OCI-LY1 (cell line): ENCODE data around the gene GRID2.
"Not testable (repeated sequence)": the region's sequence is repeated elsewhere in the genome, so short reads cannot be mapped to it uniquely, and the experiment has no call there.

Source experiments
- H2AFZ ChIP-seq: fragments of 200-600 bp; sonication (generic), shearing (Covaris generic); 2 replicates; pipeline ENCODE4 v1.6.0; 2014; ENCODE audit warnings: antibody characterized with exemption, mild to moderate bottlenecking, low read length
- H3F3A ChIP-seq: fragments of 200-600 bp; sonication (generic), shearing (Covaris generic); 2 replicates; pipeline ENCODE4 v1.6.0; 2014; ENCODE audit warnings: mild to moderate bottlenecking, antibody characterized with exemption, low read length, moderate library complexity; ENCODE audit not compliant: insufficient read depth
- H3K27ac ChIP-seq: fragments of 200-600 bp; sonication (generic); 2 replicates; pipeline ENCODE4 v1.5.1; 2014; ENCODE audit warnings: low read length, mixed run types, mild to moderate bottlenecking, low read depth; ENCODE audit not compliant: poor library complexity, severe bottlenecking
- H3K27me3 ChIP-seq: fragments of 200-600 bp; sonication (generic); 2 replicates; pipeline ENCODE4 v1.6.0; 2014; ENCODE audit warnings: antibody characterized with exemption, mild to moderate bottlenecking, low read length, moderate library complexity; ENCODE audit not compliant: insufficient read depth
- H3K36me3 ChIP-seq: fragments of 200-600 bp; sonication (generic); 2 replicates; pipeline ENCODE4 v1.6.1; 2014; ENCODE audit warnings: mild to moderate bottlenecking, antibody characterized with exemption, low read length, moderate library complexity, mixed read lengths; ENCODE audit not compliant: insufficient read depth
- H3K4me1 ChIP-seq: fragments of 200-600 bp; sonication (generic); 2 replicates; pipeline ENCODE4 v1.5.1; 2014; ENCODE audit warnings: mild to moderate bottlenecking, low read length, moderate library complexity; ENCODE audit not compliant: insufficient read depth, severe bottlenecking
- H3K4me2 ChIP-seq: fragments of 200-600 bp; sonication (generic), shearing (Covaris generic); 2 replicates; pipeline ENCODE4 v1.6.1; 2014; ENCODE audit warnings: low read length
- H3K4me3 ChIP-seq: fragments of 200-600 bp; sonication (generic); 2 replicates; pipeline ENCODE4 v1.5.1; 2014; ENCODE audit warnings: low read length, low read depth, mild to moderate bottlenecking, mixed read lengths; ENCODE audit not compliant: poor library complexity, severe bottlenecking
- H3K79me2 ChIP-seq: fragments of 200-600 bp; shearing (Covaris generic); 2 replicates; pipeline ENCODE4 v1.6.1; 2016; ENCODE audit warnings: mixed run types, low read length, mixed read lengths; ENCODE audit not compliant: insufficient read depth
- H3K9ac ChIP-seq: fragments of 200-600 bp; sonication (generic), shearing (Covaris generic); 2 replicates; pipeline ENCODE4 v1.6.1; 2014; ENCODE audit warnings: mild to moderate bottlenecking, low read length, mixed read lengths
- H3K9me2 ChIP-seq: fragments of 200-600 bp; sonication (generic), shearing (Covaris generic); 2 replicates; pipeline ENCODE4 v1.6.1; 2014; ENCODE audit warnings: low read depth, mild to moderate bottlenecking, low read length, mixed read lengths
- H3K9me3 ChIP-seq: fragments of 200-600 bp; shearing (Covaris generic); 2 replicates; pipeline ENCODE4 v1.6.1; 2014; ENCODE audit warnings: low read length, mixed read lengths
- H4K20me1 ChIP-seq: fragments of 200-600 bp; sonication (generic), shearing (Covaris generic); 2 replicates; pipeline ENCODE4 v1.6.0; 2016; ENCODE audit warnings: mild to moderate bottlenecking, low read length; ENCODE audit not compliant: insufficient read depth
- CTCF ChIP-seq: fragments of 200-600 bp; sonication (generic), shearing (Covaris generic); IDR thresholded peaks from 2 replicates; pipeline ENCODE4 v1.5.1; 2017; ENCODE audit warnings: mild to moderate bottlenecking, antibody characterized with exemption, low read length, moderate library complexity, mixed read lengths
- EZH2 ChIP-seq: fragments of 200-600 bp; sonication (generic), shearing (Covaris generic); IDR thresholded peaks from 2 replicates; pipeline ENCODE4 v1.8.0; 2017; ENCODE audit warnings: borderline replicate concordance, mixed run types, mild to moderate bottlenecking, antibody characterized with exemption, low read length, moderate library complexity, mixed read lengths

The GRID2 gene

GRCh38 chr4:92421920-92422319 is 118.2 kb downstream of the GRID2 start:
- Histone ChIP-seq H2AFZ (no peak overlapping the region), H3K9me2 (no peaks in the 10 kb centered on the region), H3K9me3 (no peaks in the 10 kb centered on the region), H3K27ac (no peak overlapping the region), H3K36me3 (no peaks in the 10 kb centered on the region), H4K20me1 (no peaks in the 10 kb centered on the region), H3K27me3 (no peaks in the 10 kb centered on the region), H3K4me3 (no peak overlapping the region), H3F3A (no peaks in the 10 kb centered on the region), H3K79me2 (no peaks in the 10 kb centered on the region), H3K4me2 (no peak overlapping the region), H3K4me1 (no peaks in the 10 kb centered on the region), H3K9ac (no peak overlapping the region)
- TF ChIP-seq EZH2: no peak
- TF ChIP-seq CTCF: no peak

DNA sequence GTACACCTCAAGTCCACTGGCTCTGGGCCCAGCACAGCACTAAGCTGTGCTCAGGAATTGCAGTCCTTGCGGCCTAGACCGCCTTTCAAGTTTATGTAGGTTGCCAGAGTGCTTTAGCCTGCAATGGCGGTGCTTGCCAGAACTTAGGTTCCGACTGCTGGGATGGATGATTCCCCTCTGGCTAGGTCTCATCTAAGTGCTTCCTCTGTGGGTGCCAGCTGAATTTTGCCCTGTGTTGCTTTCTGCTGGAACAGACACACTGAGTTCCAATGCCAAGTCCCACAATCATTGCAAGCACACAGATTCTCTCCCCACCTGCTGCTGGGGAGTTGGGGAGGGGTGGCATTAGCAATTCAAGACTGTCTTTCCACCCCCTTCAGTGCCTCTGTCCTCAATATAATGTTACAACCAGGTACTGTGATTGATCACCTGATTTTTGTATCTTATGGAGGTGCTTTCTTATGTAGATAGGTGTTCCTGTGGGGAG is 129.5 kb downstream of the GRID2 start:
- Histone ChIP-seq H3K27me3 (no peaks in the 10 kb centered on the region), H3K9me3 (no peaks in the 10 kb centered on the region), H3K9ac (no peak overlapping the region), H3K36me3 (no peaks in the 10 kb centered on the region), H2AFZ (no peak overlapping the region), H4K20me1 (no peaks in the 10 kb centered on the region), H3K27ac (no peak overlapping the region), H3K4me2 (no peak overlapping the region), H3K9me2 (no peaks in the 10 kb centered on the region), H3K79me2 (no peaks in the 10 kb centered on the region), H3F3A (no peaks in the 10 kb centered on the region), H3K4me3 (no peak overlapping the region), H3K4me1 (no peaks in the 10 kb centered on the region)
- no peak for TF ChIP-seq CTCF
- no peak for TF ChIP-seq EZH2

DNA sequence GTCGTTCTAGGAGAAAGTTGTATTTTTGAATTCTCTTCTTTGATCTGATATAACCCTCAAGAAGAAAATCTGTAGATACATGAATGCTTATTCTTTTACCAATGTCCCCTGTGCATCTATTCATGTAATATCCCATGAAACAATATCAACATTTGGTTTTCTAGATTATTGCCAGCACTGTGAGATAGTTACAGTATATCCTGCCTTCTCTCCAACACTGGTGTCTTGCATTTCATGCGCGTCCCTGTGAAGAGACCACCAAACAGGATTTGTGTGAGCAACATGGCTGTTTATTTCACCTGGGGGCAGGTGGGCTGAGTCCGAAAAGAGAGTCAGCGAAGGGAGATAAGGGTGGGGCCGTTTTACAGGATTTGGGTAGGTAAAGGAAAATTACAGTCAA is 135.0 kb downstream of the GRID2 start:
- H3K4me3 ChIP-seq, H3K27ac ChIP-seq, H3K36me3 ChIP-seq, H3K9ac ChIP-seq, H4K20me1 ChIP-seq, H3K9me3 ChIP-seq, H3F3A ChIP-seq, H3K4me2 ChIP-seq, H3K79me2 ChIP-seq, H2AFZ ChIP-seq, H3K27me3 ChIP-seq, H3K4me1 ChIP-seq, H3K9me2 ChIP-seq: not testable (repeated sequence)

- H3K79me2 ChIP-seq, H3K4me1 ChIP-seq, H3F3A ChIP-seq, H4K20me1 ChIP-seq, H3K27ac ChIP-seq, H3K36me3 ChIP-seq, H3K27me3 ChIP-seq, H3K4me3 ChIP-seq, H3K9me2 ChIP-seq, H2AFZ ChIP-seq, H3K9ac ChIP-seq, H3K9me3 ChIP-seq, H3K4me2 ChIP-seq: not testable (repeated sequence)
Observed at GRCh38 chr4:92442131-92442530, 138.4 kb downstream of the GRID2 start.

DNA sequence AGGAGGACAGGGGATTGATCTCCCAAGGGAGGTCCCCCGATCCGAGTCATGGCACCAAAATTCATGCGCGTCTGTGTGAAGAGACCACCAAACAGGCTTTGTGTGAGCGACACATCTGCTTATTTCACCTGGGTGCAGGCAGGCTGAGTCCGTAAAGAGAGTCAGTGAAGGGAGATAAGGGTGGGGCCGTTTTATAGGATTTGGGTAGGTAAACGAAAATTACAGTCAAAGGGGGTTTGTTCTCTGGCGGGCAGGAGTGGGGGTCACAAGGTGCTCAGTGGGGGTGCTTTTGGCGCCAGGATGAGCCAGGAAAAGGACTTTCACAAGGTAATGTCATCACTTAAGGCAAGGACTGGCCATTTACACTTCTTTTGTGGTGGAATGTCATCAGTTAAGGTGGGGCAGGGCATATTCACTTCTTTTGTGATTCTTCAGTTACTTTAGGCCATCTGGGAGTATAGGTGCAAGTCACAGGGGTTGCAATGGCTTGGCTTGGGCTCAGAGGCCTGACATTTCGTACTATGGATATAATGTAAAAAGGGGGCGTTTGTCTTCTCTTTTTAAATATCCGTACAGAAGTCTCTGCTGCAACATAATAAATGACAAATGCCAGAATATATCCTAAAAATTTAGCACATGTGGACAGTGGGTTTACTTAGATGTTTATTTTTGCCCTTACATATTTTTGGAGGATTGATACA is 140.5 kb downstream of the GRID2 start:
- not testable (repeated sequence) for H3F3A ChIP-seq, H3K9ac ChIP-seq, H3K4me1 ChIP-seq, H3K79me2 ChIP-seq, H2AFZ ChIP-seq, H4K20me1 ChIP-seq, H3K27ac ChIP-seq, H3K9me2 ChIP-seq, H3K27me3 ChIP-seq, H3K36me3 ChIP-seq, H3K4me3 ChIP-seq, H3K4me2 ChIP-seq, H3K9me3 ChIP-seq
